Astrocyte (in vitro differentiated cells and primary cell): ENCODE results near the gene FBXO22.

Experiments
- CTCF ChIP-seq: IDR thresholded peaks from 2 replicates; pipeline ENCODE4 v1.5.1; 2011; ENCODE audit warnings: low read depth, mild to moderate bottlenecking, inconsistent platforms, low read length, moderate library complexity; ENCODE audit not compliant: insufficient read depth
- EZH2 ChIP-seq: IDR thresholded peaks from 2 replicates; pipeline ENCODE4 v1.6.1; 2012; ENCODE audit warnings: mild to moderate bottlenecking, low read length, inconsistent platforms; ENCODE audit not compliant: insufficient read depth

GRCh38 chr15:75945953-75946352, 42.3 kb downstream of the FBXO22 start:
- no peak for TF ChIP-seq CTCF
- no peak for TF ChIP-seq EZH2
